Pancreas (tissue), 10 donors: ENCODE results near the gene EFNB2. TPM values are rescaled to one million over a fixed set of nuclear protein-coding genes. Genes with fewer than 3 reads are reported as not detected.

Source experiments
- ATAC-seq, 4 donors: fragments of 200-7000 bp; cut with Tn5 transposase; one replicate each; pipeline versions ENCODE4 v1.8.0 to v1.9.1; 2020; ENCODE audit warnings: mild to moderate bottlenecking in 4 of 4, moderate library complexity in 4 of 4
- DNase-seq, 6 donors: peaks; one replicate each; pipeline ENCODE4 v3.0.0-alpha.2; 2020
- FAIRE-seq: peaks from 2 replicates; lab custom pipeline; 2012; peaks lifted over from hg19 to GRCh38; lab: Jason Lieb, UNC
- H3K27ac ChIP-seq, 4 donors: fragments of 200-600 bp; sonication (generic); 1 replicate in 3 of 4; 2 replicates in 1 of 4; pipeline versions ENCODE4 v1.5.0 to v1.8.0; 2020
- H3K27me3 ChIP-seq, 4 donors: fragments of 200-600 bp; one replicate each; pipeline ENCODE4 v1.8.0; 2021
- H3K36me3 ChIP-seq, 3 donors: fragments of 200-600 bp; sonication (generic) in 1 of 3; one replicate each; pipeline versions ENCODE4 v1.5.0 to v1.8.0; 2020 to 2021
- H3K4me1 ChIP-seq, 3 donors: fragments of 200-600 bp; one replicate each; pipeline ENCODE4 v1.8.0; 2021
- H3K4me3 ChIP-seq, 4 donors: fragments of 200-600 bp; sonication (generic) in 2 of 4; one replicate each; pipeline versions ENCODE4 v1.5.0 to v1.8.0; 2020 to 2021
- H3K9me3 ChIP-seq, 4 donors: fragments of 200-600 bp; one replicate each; pipeline ENCODE4 v1.8.0; 2021
- CTCF ChIP-seq, 4 donors: fragments of 200-600 bp; sonication (generic) in 3 of 4; IDR thresholded peaks; one replicate each; pipeline versions ENCODE4 v1.5.0 to v1.8.0; 2021; ENCODE audit warnings: antibody characterized with exemption in 4 of 4
- WGBS, 2 donors: extraction: QIAGEN DNeasy Blood & Tissue Kit; methylation state at CpG; one replicate each; pipeline ENCODE4 v1.1.7; 2013; 5-methylcytosine and 5-hydroxymethylcytosine counted together
- intact Hi-C, 3 donors: fragments of 100-400 bp; cut with DNase I; formaldehyde crosslinking; loops; one replicate each; pipeline versions ENCODE4 v1.11.1 to v1.14.2; 2022
- polyA plus RNA-seq, 2 donors: library from polyadenylated mRNA; stranded (reverse); fragments of 200-250 nt; gene quantifications; one replicate each; pipeline ENCODE4 v1.2.3, GENCODE V29; 2013
- total RNA-seq, 6 donors: library from RNA; stranded (reverse); fragmentation: NEBNext Ultra II Directional in 4 of 6; extraction: Animal tissue kit (Norgen Biotek cat#: 25700) in 4 of 6; gene quantifications; one replicate each; pipeline versions ENCODE4 v1.2.1 to v1.2.4, GENCODE V29; 2021 to 2023
- donor health status: healthy with polysubstance abuse.
- donor health status: DM: no; HTN: no; CAD: no; lungs with moderate emphysema.
- donor health status: DM: no; HTN: no; CAD: no.
- donor health status: control.
- donor health status: control.
- donor health status: Bipolar disorder and iron deficiency.
- donor health status: DM: yes; HTN: yes; CAD: no.
- donor health status: DM: no; HTN: no; CAD: no.
- donor health status: DM: no; HTN: no; CAD: no.
- donor health status: DM: yes; HTN: yes; CAD: no.

EFNB2 gene
- total and polyA plus RNA-seq, 8 donors: 2.4 to 8.0 (median 3.0) TPM

- ATAC-seq (no peak), FAIRE-seq (no peak), DNase-seq (no peak)
- Histone ChIP-seq H3K27me3 (no peaks in the 10 kb centered on the region), H3K36me3 (no peaks in the 10 kb centered on the region), H3K4me1 (no peaks in the 10 kb centered on the region), H3K27ac (no peak overlapping the region), H3K9me3 (no peaks in the 10 kb centered on the region), H3K4me3 (no peak overlapping the region)
- 66 to 77% methylated on average over 9 of the region's 9 CpGs for WGBS, 2 donors
- intact Hi-C loops: no loop called here
- no peak for TF ChIP-seq CTCF (IDR thresholded peaks at IDR 0.05)
These were observed 51.4 kb downstream of the EFNB2 start for GRCh38 chr13:106484084-106484483.

GRCh38 chr13:106481919-106482318 is 53.5 kb downstream of the EFNB2 start:
- H3K27ac ChIP-seq: no peak overlapping the region
- DNase-seq: no peak
- H3K9me3 ChIP-seq: no peaks in the 10 kb centered on the region
- no peak for ATAC-seq
- FAIRE-seq: no peak
- H3K4me1 ChIP-seq: no peaks in the 10 kb centered on the region
- H3K27me3 ChIP-seq: no peaks in the 10 kb centered on the region
- H3K4me3 ChIP-seq: no peak overlapping the region
- no peaks in the 10 kb centered on the region for H3K36me3 ChIP-seq
- 74 to 84% methylated on average over 4 of the region's 4 CpGs for WGBS, 2 donors
- intact Hi-C loops: no loop called here
- no peak for TF ChIP-seq CTCF (IDR thresholded peaks at IDR 0.05)

- FAIRE-seq (no peak), DNase-seq (no peak), ATAC-seq (no peak)
- WGBS, 2 donors: 60 to 62% methylated on average over 5 of the region's 5 CpGs
- Histone ChIP-seq H3K4me3 (no peak overlapping the region), H3K4me1 (peaks cover 0 to 9% (median 6%) of the 10 kb centered on the region in 3 donors), H3K27ac (no peak overlapping the region), H3K36me3 (no peaks in the 10 kb centered on the region), H3K27me3 (no peaks in the 10 kb centered on the region), H3K9me3 (no peaks in the 10 kb centered on the region)
- intact Hi-C loops: no loop called here
- TF ChIP-seq CTCF (IDR thresholded peaks at IDR 0.05): no peak
These were observed 55.0 kb downstream of the EFNB2 start for GRCh38 chr13:106480351-106480910.

GRCh38 chr13:106479929-106480328 is 55.5 kb downstream of the EFNB2 start:
- 85 to 88% methylated on average over 15 of the region's 15 CpGs for WGBS, 2 donors
- Histone ChIP-seq H3K27ac (no peak overlapping the region), H3K9me3 (no peaks in the 10 kb centered on the region), H3K27me3 (no peaks in the 10 kb centered on the region), H3K36me3 (no peaks in the 10 kb centered on the region), H3K4me3 (no peak overlapping the region), H3K4me1 (peaks cover 0 to 11% (median 7%) of the 10 kb centered on the region in 3 donors)
- TF ChIP-seq CTCF (IDR thresholded peaks at IDR 0.05): no peak
- FAIRE-seq (no peak), ATAC-seq (no peak), DNase-seq (no peak)
- intact Hi-C loops: no loop called here

- intact Hi-C loops: no loop called here
- 86 to 96% methylated on average over 7 of the region's 7 CpGs for WGBS, 2 donors
- Histone ChIP-seq H3K4me3 (no peak overlapping the region), H3K36me3 (no peaks in the 10 kb centered on the region), H3K27ac (no peak overlapping the region), H3K9me3 (no peaks in the 10 kb centered on the region), H3K4me1 (peaks cover 0 to 11% (median 7%) of the 10 kb centered on the region in 3 donors), H3K27me3 (no peaks in the 10 kb centered on the region)
- no peak for FAIRE-seq
- no peak for ATAC-seq
- no peak for TF ChIP-seq CTCF (IDR thresholded peaks at IDR 0.05)
- DNase-seq: no peak
These were observed 57.3 kb downstream of the EFNB2 start for GRCh38 chr13:106478116-106478515.
